Keratinocyte (primary cell): ENCODE data around the gene CYP39A1. TPM values are rescaled to one million over a fixed set of nuclear protein-coding genes. Genes with fewer than 3 reads are reported as not detected.

Experiments
- DNase-seq: peaks from one replicate; pipeline ENCODE4 v3.0.0-alpha.2; 2011; ENCODE audit warnings: low read depth, missing footprints, low spot score
- FAIRE-seq: peaks from 2 replicates; lab custom pipeline; 2011; peaks lifted over from hg19 to GRCh38; lab: Jason Lieb, UNC
- H2AFZ ChIP-seq: 2 replicates; pipeline ENCODE4 v1.6.0; 2012; ENCODE audit warnings: low read length, control low read depth, inconsistent platforms; ENCODE audit not compliant: control insufficient read depth
- H3K27ac ChIP-seq: 2 replicates; pipeline ENCODE4 v1.5.1; 2011; ENCODE audit warnings: low read length; ENCODE audit not compliant: control insufficient read depth, insufficient read depth
- H3K27me3 ChIP-seq: 3 replicates; pipeline ENCODE4 v1.6.0; 2011; ENCODE audit warnings: low read length; ENCODE audit not compliant: control insufficient read depth, insufficient read depth; ENCODE audit errors: extremely low read depth
- H3K36me3 ChIP-seq, 2 experiments: 2 replicates in 1 of 2; 3 replicates in 1 of 2; pipeline ENCODE4 v1.5.1; 2011; ENCODE audit warnings: low read length in 2 of 2, mild to moderate bottlenecking in 1 of 2; ENCODE audit not compliant: control insufficient read depth in 2 of 2, insufficient read depth in 2 of 2; ENCODE audit errors: extremely low read depth in 1 of 2
- H3K4me1 ChIP-seq: 3 replicates; pipeline ENCODE4 v1.5.1; 2011; ENCODE audit warnings: low read length; ENCODE audit not compliant: control insufficient read depth, insufficient read depth; ENCODE audit errors: extremely low read depth
- H3K4me2 ChIP-seq: 3 replicates; pipeline ENCODE4 v1.6.0; 2011; ENCODE audit warnings: low read depth, low read length; ENCODE audit not compliant: control insufficient read depth, insufficient read depth; ENCODE audit errors: extremely low read depth
- H3K4me3 ChIP-seq, 3 experiments: fragments of 200-600 bp in 1 of 3; sonication (generic) in 1 of 3; 2 replicates in 2 of 3; 3 replicates in 1 of 3; pipeline ENCODE4 v1.5.1; 2011 to 2016; ENCODE audit warnings: low read length in 3 of 3, mild to moderate bottlenecking in 3 of 3, control low read depth in 2 of 3, inconsistent platforms in 1 of 3, low read depth in 1 of 3, mixed read lengths in 1 of 3, mixed run types in 1 of 3, moderate library complexity in 1 of 3; ENCODE audit not compliant: control insufficient read depth in 2 of 3, insufficient read depth in 2 of 3; ENCODE audit errors: extremely low read depth in 1 of 3
- H3K79me2 ChIP-seq: 2 replicates; pipeline ENCODE4 v1.6.0; 2012; ENCODE audit warnings: low read length; ENCODE audit not compliant: control insufficient read depth, insufficient read depth
- H3K9ac ChIP-seq: 3 replicates; pipeline ENCODE4 v1.6.0; 2011; ENCODE audit warnings: low read length; ENCODE audit not compliant: control insufficient read depth, insufficient read depth; ENCODE audit errors: extremely low read depth
- H3K9me1 ChIP-seq: 3 replicates; pipeline ENCODE4 v1.6.0; 2011; ENCODE audit warnings: low read length; ENCODE audit not compliant: control insufficient read depth, insufficient read depth; ENCODE audit errors: extremely low read depth
- H3K9me3 ChIP-seq: 2 replicates; pipeline ENCODE4 v1.5.1; 2012; ENCODE audit warnings: low read depth, low read length; ENCODE audit not compliant: control insufficient read depth
- H4K20me1 ChIP-seq: 3 replicates; pipeline ENCODE4 v1.6.0; 2011; ENCODE audit warnings: low read length; ENCODE audit not compliant: control insufficient read depth, insufficient read depth; ENCODE audit errors: extremely low read depth
- EZH2 ChIP-seq: IDR thresholded peaks from one replicate; pipeline ENCODE4 v1.6.1; 2012; ENCODE audit warnings: inconsistent platforms, mild to moderate bottlenecking, low read length, moderate library complexity
- dilution Hi-C: fragments of 300-500 bp; cut with MboI; formaldehyde crosslinking; loops from one replicate; pipeline ENCODE4 v1.7.0; 2020; ENCODE audit warnings: low sequenced_read_pairs; ENCODE audit not compliant: extremely low pct_ligation_motif_present
- polyA plus RNA-seq, 5 experiments: library from polyadenylated mRNA; depleted of rRNA in 3 of 5; stranded (reverse) in 3 of 5; stranded (forward) in 1 of 5; unstranded in 1 of 5; fragments of >200 nt; gene quantifications; 1 replicate in 1 of 5; 2 replicates in 3 of 5; 3 replicates in 1 of 5; pipeline versions ENCODE4 v1.2.1 to v1.2.3, GENCODE V29; 2011 to 2012; ENCODE audit warnings: missing spikeins in 2 of 5, low read depth in 1 of 5, low replicate concordance in 1 of 5
- TF ChIP-seq, protein P1 (sequence below), 3 experiments: IDR thresholded peaks in 1 of 3; conservative IDR thresholded peaks in 1 of 3; optimal IDR thresholded peaks in 1 of 3; 2 replicates in 2 of 3; 3 replicates in 1 of 3; pipeline versions ENCODE3 to v1.5.1; 2011; ENCODE audit warnings: low read length in 3 of 3, mild to moderate bottlenecking in 3 of 3, moderate library complexity in 2 of 3, control low read depth in 1 of 3, inconsistent platforms in 1 of 3; ENCODE audit not compliant: insufficient read depth in 2 of 3; ENCODE audit errors: extremely low read depth in 1 of 3

CYP39A1 gene
- polyA plus RNA-seq, 1 donor (not counting 4 experiments of a cell fraction or from before 2014, with no cell fraction given): 1.6 TPM

DNA sequence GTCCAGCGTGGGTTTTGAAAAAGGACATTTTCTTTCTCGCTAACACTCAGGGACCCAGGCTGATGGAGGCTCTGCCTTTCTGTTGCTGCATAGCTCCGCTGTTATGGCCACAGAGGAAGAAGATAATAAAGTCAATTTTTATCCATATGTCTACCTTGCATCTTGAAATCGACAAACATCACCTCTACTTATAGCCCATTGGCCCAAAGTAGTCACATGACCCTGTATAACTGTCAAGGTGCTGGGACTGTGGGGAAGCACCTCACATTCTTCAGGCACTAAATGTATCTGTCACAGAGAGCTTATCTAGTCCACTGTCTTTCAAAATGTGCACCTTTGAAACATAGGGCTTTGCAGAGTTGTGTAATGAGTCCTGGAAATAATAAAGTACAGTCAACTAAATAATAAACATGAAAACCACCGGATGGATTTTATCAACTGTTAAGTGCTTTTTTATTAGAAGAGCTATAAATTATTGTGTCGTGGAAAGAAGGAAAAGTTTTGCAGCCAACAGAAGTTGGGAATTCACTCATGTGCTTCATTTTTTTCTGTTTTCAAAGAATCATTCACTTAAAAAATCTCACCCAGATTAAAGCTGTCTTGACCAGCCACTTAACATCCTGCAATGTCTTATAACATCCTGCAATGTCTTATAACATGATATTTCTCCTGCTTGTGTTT lies 113.7 kb downstream of the CYP39A1 start:
- H3K27me3 ChIP-seq: no peaks in the 10 kb centered on the region
- no peaks in the 10 kb centered on the region for H3K36me3 ChIP-seq
- H3K79me2 ChIP-seq: no peaks in the 10 kb centered on the region
- FAIRE-seq (no peak), DNase-seq (no peak)
- TF ChIP-seq, protein P1, sequence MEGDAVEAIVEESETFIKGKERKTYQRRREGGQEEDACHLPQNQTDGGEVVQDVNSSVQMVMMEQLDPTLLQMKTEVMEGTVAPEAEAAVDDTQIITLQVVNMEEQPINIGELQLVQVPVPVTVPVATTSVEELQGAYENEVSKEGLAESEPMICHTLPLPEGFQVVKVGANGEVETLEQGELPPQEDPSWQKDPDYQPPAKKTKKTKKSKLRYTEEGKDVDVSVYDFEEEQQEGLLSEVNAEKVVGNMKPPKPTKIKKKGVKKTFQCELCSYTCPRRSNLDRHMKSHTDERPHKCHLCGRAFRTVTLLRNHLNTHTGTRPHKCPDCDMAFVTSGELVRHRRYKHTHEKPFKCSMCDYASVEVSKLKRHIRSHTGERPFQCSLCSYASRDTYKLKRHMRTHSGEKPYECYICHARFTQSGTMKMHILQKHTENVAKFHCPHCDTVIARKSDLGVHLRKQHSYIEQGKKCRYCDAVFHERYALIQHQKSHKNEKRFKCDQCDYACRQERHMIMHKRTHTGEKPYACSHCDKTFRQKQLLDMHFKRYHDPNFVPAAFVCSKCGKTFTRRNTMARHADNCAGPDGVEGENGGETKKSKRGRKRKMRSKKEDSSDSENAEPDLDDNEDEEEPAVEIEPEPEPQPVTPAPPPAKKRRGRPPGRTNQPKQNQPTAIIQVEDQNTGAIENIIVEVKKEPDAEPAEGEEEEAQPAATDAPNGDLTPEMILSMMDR (optimal IDR thresholded peaks at IDR 0.05 in 1 of 3, IDR thresholded peaks at IDR 0.05 in 1 of 3, conservative IDR thresholded peaks at IDR 0.05 in 1 of 3; ENCODE audit: extremely low read depth in 1 of 3, insufficient read depth in 2 of 3, low read length in 3 of 3): no peak
- no peak for TF ChIP-seq EZH2
- H3K27ac ChIP-seq: no peak overlapping the region
- H2AFZ ChIP-seq: no peak overlapping the region
- no peak overlapping the region for H3K4me3 ChIP-seq
- dilution Hi-C loops: no loop called here
- H3K4me2 ChIP-seq: no peak overlapping the region
- no peak overlapping the region for H3K9ac ChIP-seq
- no peaks in the 10 kb centered on the region for H3K4me1 ChIP-seq
- H3K9me3 ChIP-seq: no peaks in the 10 kb centered on the region
- no peaks in the 10 kb centered on the region for H4K20me1 ChIP-seq
- no peaks in the 10 kb centered on the region for H3K9me1 ChIP-seq

DNA sequence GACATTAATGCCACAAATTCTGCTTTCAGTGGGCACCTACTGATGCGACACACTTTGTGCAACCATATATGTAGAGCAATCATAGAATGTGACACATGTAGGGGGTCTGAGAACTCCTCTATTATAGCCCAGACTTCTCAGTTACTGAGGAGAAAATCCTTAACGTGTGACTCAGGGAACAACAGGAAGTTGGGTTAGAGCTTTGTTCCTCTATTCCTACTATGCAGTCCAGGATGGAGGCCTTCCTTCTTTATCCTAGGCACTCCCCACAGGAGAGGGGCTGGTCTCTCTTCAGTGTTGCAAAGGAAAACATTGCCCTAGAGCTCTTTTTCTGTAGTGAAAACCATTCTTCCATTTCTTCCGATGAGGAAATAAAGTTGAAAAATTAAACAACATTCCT lies 121.7 kb downstream of the CYP39A1 start:
- Histone ChIP-seq H4K20me1 (no peaks in the 10 kb centered on the region), H3K4me2 (no peak overlapping the region), H3K27me3 (no peaks in the 10 kb centered on the region), H3K4me1 (no peaks in the 10 kb centered on the region), H2AFZ (no peak overlapping the region), H3K27ac (no peak overlapping the region), H3K36me3 (no peaks in the 10 kb centered on the region), H3K9me3 (no peaks in the 10 kb centered on the region), H3K79me2 (no peaks in the 10 kb centered on the region), H3K4me3 (no peak overlapping the region), H3K9ac (no peak overlapping the region), H3K9me1 (no peaks in the 10 kb centered on the region)
- dilution Hi-C loops: no loop called here
- DNase-seq (no peak), FAIRE-seq (no peak)
- TF ChIP-seq EZH2: no peak
- TF ChIP-seq, protein P1 (optimal IDR thresholded peaks at IDR 0.05 in 1 of 3, IDR thresholded peaks at IDR 0.05 in 1 of 3, conservative IDR thresholded peaks at IDR 0.05 in 1 of 3; ENCODE audit: extremely low read depth in 1 of 3, insufficient read depth in 2 of 3, low read length in 3 of 3): no peak
